ENCODE data around the gene GSTM3. TPM values are rescaled to one million over a fixed set of nuclear protein-coding genes. Genes with fewer than 3 reads are reported as not detected.
"Not testable (repeated sequence)": the region's sequence is repeated elsewhere in the genome, so short reads cannot be mapped to it uniquely, and the experiment has no call there.

Gene GSTM3
- total RNA-seq, 1 donor from 2014 or later: 93.2 TPM

GRCh38 chr1:109714661-109715372 lies 26.0 kb downstream of the GSTM3 start:
- no peak for DNase-seq (ENCODE audit: low spot score)
- intact Hi-C loops (cut with DNase I): no loop called here

DNA sequence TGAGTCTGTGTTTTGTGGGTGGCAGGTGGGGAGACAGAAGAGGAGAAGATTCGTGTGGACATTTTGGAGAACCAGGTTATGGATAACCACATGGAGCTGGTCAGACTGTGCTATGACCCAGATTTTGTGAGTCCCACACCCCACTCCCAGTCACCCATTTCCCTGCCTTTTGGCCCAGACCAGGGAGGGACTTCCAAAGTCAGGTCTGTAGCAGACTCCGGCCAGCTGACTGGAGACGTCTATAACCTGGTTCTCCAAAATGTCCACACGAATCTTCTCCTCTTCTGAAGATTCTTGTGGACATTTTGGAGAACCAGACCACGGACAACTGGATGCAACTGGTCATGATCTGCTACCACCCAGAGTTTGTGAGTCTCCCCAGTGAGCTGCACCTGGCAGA lies 27.2 kb downstream of the GSTM3 start:
- no peak for DNase-seq (ENCODE audit: low spot score)
- intact Hi-C loops (cut with DNase I): no loop called here

DNA sequence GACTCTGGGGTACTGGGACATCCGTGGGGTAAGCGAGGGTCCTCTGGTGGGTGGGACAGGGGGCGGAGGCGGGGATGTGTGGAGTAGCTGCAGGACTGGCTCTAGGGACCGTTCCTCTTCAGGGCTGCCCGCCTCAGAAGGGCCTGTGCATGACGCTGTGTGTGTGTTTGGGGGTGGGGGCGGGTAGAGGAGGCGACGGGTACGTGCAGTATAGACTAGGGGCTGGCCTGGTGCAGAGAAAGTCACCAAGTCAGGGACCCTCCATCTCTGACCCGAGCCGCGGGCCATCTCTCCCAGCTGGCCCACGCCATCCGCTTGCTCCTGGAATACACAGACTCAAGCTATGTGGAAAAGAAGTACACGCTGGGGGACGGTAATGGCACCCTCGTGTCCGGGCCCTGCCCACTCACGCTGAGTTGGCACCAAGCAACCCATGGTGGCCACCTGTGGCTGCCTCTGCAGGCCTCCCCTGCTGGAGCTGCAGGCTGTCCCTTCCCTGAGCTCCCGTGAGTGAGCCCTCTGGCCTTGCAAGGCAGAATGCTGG lies 28.4 kb downstream of the GSTM3 start:
- no peak for DNase-seq (ENCODE audit: low spot score)
- intact Hi-C loops (cut with DNase I): no loop called here

DNA sequence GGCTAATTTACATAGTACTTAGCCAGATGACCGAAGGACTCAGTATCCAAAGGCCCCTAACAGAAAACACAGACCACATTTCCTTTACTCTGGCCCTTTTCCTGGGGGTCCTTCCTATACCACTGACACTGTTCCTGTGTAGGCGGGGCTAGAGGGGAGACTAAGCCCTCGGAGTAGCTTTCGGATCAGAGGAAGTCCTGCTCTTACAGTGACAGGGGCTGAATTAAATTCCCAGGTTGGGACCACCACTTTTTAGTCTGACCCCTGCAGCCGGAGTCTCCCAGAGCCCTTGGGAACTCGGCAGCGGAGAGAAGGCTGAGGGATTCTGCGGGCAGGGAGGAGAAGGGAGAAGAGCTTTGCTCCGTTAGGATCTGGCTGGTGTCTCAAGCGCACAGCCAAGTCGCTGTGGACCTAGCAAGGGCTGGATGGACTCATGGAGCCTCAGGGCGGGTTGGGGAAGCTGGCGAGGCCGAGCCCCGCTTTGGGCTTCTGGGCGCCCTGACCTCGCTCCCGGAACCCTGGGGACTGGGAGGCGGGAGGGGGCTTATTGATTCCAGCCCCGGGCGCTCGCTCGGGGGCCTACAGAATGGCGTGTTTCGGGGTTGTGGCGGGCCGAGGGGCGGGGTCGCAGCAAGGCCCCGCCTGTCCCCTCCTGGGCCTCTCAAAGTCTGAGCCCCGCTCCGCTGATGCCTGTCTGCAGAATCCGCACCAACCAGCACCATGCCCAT lies 29.1 kb downstream of the GSTM3 start, which contains the start of gene GSTM5:
Gene GSTM5, plus strand, starts transcription at position 659 of the 728 bp plus-strand sequence. Its CDS starts 62 bp downstream, at position 721.
- intact Hi-C loops (cut with DNase I); DNase-seq (ENCODE audit: low spot score): not testable (repeated sequence)

- intact Hi-C loops (cut with DNase I): not testable (repeated sequence)
These were observed 31.0 kb downstream of the GSTM3 start for GRCh38 chr1:109709822-109710221.

DNA sequence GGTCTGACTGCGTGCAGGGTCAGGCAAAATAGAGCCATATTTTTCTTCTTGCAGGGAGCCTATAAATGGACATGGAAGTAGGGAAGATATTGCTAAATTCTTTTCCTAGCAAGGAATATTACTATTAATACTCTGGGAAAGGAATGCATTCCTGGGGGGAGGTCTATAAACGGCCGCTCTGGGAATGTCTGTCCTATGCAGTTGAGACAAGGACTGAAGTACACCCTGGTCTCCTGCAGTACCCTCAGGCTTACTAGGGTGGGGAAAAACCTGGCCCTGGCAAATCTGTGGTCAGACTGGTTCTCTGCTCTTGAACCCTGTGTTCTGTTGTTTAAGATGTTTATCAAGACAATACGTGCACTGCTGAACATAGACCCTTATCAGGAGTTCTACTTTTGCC lies 31.9 kb downstream of the GSTM3 start:
- intact Hi-C loops (cut with DNase I); DNase-seq (ENCODE audit: low spot score): not testable (repeated sequence)

More at GRCh38 chr1:109709822-109710221, 31.0 kb downstream of the GSTM3 start:
- not testable (repeated sequence) for DNase-seq (ENCODE audit: low spot score)

- intact Hi-C loops (cut with DNase I): no loop called here
These were observed 35.4 kb downstream of the GSTM3 start for GRCh38 chr1:109705411-109705810.

DNA sequence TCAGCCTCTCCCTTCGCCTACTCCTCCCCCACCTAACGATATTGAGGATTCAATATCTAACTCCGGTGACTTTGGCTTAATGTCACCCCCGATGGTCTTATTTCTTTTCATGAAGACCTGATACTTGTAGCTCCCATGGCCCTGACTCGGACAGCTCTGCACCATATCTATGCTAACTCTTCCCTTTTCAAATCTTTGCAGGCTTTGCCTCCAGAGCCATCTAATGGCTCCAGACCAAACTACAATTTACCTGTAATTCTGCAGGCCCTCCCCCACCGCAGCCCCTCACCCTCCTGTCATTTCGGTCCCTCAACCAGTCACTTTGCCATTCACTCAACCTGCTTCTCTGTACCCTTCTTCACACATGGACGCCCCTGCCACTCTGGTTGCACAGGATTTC lies 36.7 kb downstream of the GSTM3 start:
- DNase-seq (ENCODE audit: low spot score): no peak
- intact Hi-C loops (cut with DNase I): no loop called here

More at GRCh38 chr1:109705411-109705810, 35.4 kb downstream of the GSTM3 start:
- DNase-seq (ENCODE audit: low spot score): no peak

GRCh38 chr1:109702940-109703339 lies 37.9 kb downstream of the GSTM3 start:
- DNase-seq (ENCODE audit: low spot score); intact Hi-C loops (cut with DNase I): not testable (repeated sequence)

DNA sequence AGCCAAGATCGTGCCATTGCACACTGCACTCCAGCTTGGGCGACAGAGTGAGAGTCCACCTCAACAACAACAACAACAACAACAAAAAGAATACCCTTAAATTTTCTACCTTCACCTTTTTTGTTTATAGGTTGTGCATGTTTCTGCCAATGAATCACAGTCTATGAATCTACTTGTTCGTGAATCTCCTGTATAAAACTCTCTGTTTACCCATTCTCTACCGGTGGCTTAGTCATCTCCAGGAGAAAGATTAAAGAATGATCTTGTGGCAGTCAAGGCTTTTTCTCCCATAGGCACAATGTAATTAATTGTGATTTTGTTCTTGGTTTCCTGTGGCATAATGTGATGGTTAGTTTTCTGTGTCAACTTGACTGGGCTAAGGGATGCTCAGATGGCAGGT lies 43.0 kb downstream of the GSTM3 start:
- intact Hi-C loops (cut with DNase I): not testable (repeated sequence)

GRCh38 chr1:109697066-109697465 lies 43.8 kb downstream of the GSTM3 start:
- DNase-seq (ENCODE audit: low spot score): no peak
- intact Hi-C loops (cut with DNase I): no loop called here

More for the DNA sequence above, 43.0 kb downstream of the GSTM3 start:
- DNase-seq (ENCODE audit: low spot score): not testable (repeated sequence)

DNA sequence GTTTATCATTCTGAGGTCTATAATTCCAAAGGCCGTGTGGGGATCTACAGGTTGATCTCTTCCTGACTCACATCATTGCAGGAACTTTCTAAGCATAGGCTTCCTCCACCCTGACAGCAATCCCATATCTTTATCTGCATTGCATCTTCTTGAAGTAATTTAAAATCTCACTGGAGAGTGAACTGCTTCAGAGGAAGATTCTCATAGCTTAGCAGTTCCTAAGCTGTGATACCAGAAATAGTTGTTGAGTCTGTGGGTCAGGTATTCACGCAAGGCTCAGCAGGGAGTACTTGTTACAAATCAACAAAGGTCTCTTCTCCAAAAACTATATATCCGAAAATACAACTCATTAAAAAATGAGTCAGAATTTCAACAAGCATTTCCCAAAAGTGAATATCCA lies 45.7 kb downstream of the GSTM3 start:
- intact Hi-C loops (cut with DNase I); DNase-seq (ENCODE audit: low spot score): not testable (repeated sequence)

GRCh38 chr1:109694400-109694799 lies 46.4 kb downstream of the GSTM3 start:
- DNase-seq (ENCODE audit: low spot score); intact Hi-C loops (cut with DNase I): not testable (repeated sequence)

DNA sequence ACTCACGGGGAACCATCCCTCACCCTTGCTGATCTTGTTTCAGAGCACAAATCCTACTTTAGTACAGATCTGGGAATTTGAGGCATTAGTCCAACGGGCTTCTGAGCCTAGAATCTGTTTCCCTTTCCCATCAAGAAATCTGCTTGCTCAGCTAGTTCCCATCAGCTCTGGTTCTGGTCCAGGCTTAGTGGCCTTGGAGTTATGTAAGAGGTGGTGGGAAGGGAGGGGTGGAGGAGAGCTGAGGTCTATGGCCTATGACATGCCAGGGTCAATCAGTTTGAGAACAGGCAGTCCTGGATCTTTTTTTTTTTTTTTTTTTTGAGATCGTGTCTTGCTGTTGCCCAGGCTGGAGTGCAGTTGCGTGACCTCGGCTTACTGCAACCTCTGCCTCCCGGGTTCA lies 49.1 kb downstream of the GSTM3 start:
- DNase-seq (ENCODE audit: low spot score): no peak
- intact Hi-C loops (cut with DNase I): no loop called here

- intact Hi-C loops (cut with DNase I): loop anchor here (5.0 kb wide), 1 partner anchor 48 kb away; no protein-coding TSS in a partner anchor
- DNase-seq (ENCODE audit: low spot score): no peak
These were observed 50.9 kb downstream of the GSTM3 start for GRCh38 chr1:109689844-109690405.

GRCh38 chr1:109687641-109688499 lies 53.0 kb downstream of the GSTM3 start, which contains the start of gene GSTM1:
TSS of gene GSTM1 (plus strand) at chr1:109687817. CDS start at chr1:109687874, 57 bp downstream.
- peak; percentile 96 for DNase-seq (ENCODE audit: low spot score)
- intact Hi-C loops (cut with DNase I): loop anchor here (5.0 kb wide), 1 partner anchor 46 kb away; no protein-coding TSS in a partner anchor

DNA sequence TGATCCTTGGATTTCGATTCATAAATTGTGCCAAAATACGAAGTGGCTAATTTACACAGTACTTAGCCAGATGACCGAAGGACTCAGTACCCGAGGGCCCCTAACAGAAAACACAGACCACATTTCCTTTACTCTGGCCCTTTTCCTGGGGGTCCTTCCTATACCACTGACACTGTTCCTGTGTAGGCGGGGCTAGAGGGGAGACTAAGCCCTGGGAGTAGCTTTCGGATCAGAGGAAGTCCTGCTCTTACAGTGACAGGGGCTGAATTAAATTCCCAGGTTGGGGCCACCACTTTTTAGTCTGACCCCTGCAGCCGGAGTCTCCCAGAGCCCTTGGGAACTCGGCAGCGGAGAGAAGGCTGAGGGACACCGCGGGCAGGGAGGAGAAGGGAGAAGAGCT lies 53.7 kb downstream of the GSTM3 start:
- DNase-seq (ENCODE audit: low spot score): not testable (repeated sequence)
- intact Hi-C loops (cut with DNase I): loop anchor here (5.0 kb wide), 1 partner anchor 45 kb away; no protein-coding TSS in a partner anchor

DNA sequence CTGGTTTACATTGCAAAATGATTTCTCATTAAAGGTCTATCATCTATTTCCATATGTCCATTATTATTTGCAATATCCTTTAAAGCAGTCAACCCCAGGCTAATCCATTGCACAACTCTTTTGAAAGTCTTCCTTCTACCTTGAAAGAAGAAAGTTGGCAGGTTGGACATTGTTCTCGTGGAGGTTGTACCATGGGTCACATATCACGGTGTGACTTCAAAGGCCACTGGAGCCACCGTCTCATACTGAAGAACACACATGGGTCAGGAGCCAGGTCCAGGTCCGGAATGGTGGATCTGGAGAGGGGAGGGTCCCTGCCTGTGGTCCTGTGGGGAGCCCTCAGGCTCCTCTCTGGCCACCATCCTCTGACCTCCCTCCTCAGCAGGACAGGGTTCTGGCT lies 54.9 kb downstream of the GSTM3 start:
- not testable (repeated sequence) for DNase-seq (ENCODE audit: low spot score)
- intact Hi-C loops (cut with DNase I): loop anchor here (5.0 kb wide), 1 partner anchor 44 kb away; no protein-coding TSS in a partner anchor

GRCh38 chr1:109685399-109685798 lies 55.4 kb downstream of the GSTM3 start:
- intact Hi-C loops (cut with DNase I): loop anchor here (5.0 kb wide), 1 partner anchor 43 kb away; no protein-coding TSS in a partner anchor
- not testable (repeated sequence) for DNase-seq (ENCODE audit: low spot score)
